HG03196 (cell line): ENCODE measurements around the gene USP44.
"Not testable (repeated sequence)": the region's sequence is repeated elsewhere in the genome, so short reads cannot be mapped to it uniquely, and the experiment has no call there.

Experiments used
- ATAC-seq: cut with Tn5 transposase; IDR thresholded peaks from one replicate; pipeline ENCODE4 v1.9.1; 2021; ENCODE audit not compliant: unreplicated experiment

USP44 gene

GRCh38 chr12:95511977-95512376 is 39.3 kb downstream of the USP44 start:
- ATAC-seq: no peak

DNA sequence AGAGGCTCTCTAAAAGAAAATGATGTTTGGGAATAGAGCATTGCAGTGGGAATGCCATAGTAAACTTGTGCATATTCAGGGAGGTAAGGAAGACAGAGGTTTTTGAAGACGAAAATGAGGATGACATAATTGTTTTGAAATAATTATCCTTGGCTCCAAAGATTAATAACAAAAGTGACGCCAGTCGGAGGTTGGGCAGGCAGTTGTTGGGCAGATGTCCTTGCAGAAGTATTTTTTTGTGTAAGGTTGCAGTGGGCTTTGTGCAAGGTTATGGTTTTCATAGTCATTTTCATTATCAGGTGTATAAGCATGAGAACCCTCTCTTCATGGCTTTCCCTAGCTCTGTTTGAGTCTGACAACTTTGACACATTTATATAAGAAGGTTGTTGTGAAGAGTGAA is 42.0 kb downstream of the USP44 start:
- ATAC-seq: no peak

- ATAC-seq: no peak
Measured at GRCh38 chr12:95506707-95507523, 44.4 kb downstream of the USP44 start.

DNA sequence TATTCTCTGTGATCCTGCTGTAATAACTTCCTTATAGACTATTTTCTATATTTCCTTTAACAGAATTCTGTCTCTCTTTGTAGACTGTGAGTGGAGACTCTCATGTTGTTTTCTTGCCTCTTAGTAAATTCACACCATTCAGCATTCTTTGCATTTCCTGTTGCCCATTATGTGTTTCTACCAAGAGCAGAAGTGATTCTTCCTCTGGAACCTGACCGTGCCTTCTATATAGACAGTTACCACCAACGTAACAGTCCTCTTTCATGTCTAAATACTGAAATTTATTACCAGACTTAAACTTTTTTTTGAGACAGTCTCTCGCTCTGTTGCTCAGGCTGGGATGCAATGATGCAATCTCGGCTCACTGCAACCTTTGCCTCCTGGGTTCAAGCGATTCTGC is 46.2 kb downstream of the USP44 start:
- no peak for ATAC-seq

GRCh38 chr12:95504140-95504539 is 47.1 kb downstream of the USP44 start:
- no peak for ATAC-seq

- no peak for ATAC-seq
Measured at GRCh38 chr12:95499772-95500171, 51.5 kb downstream of the USP44 start.

GRCh38 chr12:95498968-95499367 is 52.3 kb downstream of the USP44 start:
- no peak for ATAC-seq

DNA sequence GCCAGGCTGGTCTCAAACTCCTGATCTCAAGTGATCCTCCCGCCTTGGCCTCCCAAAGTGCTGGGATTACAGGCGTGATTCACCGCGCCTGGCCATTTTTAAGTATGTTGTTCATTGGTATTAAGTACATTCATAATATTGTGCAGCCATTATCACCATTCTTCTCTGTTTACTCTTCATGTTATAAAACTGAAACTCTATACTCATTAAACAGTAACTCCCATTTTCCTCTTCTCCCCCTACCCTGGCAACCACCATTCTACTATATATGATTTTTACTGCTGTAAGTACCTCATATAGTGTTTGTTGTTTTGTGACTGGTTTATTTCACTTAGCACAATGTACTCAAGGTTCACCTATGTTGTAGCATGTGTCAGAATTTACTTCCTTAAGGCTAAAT is 54.2 kb downstream of the USP44 start:
- ATAC-seq: no peak

GRCh38 chr12:95495433-95495832 is 55.8 kb downstream of the USP44 start:
- no peak for ATAC-seq

- no peak for ATAC-seq
Measured at GRCh38 chr12:95494888-95495287, 56.4 kb downstream of the USP44 start.

DNA sequence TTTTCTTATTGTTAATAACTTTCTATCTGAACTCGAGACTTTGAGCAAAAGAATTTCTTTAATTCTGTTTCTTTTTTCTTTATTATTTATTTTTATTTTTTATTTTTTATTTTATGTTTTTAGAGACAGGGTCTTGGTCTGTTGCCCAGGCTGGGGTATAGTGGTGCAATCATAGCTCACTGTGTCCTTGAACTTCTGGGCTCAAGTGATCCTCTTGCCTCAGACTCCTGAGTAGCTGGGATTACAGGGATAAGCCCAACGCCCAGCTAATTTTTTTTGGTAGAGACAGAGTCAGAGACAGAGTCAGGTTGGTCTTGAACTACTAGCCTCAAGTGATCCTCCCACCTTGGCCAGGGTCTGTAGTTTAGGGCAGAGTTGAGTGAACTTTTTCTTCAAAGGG is 58.8 kb downstream of the USP44 start:
- ATAC-seq: no peak

DNA sequence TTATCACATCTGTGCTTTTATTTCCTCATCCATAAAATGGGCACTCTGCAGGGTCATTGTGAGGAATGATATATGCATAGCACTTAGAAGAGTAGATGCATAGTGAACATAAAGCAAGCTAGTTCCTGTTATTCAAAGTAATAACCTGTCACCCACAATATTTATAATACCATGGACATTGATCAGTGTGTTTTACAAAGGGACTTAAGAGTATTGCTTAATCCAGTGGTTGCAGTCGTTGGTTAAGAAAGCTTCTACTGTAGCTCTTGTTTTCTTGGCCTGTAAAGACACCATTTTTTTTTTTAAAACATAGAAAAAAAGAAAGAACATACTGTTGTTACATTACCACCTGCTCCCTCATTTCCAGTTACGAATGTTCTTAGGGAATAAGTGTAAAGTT is 64.3 kb downstream of the USP44 start:
- ATAC-seq: no peak

- ATAC-seq: no peak
Measured at GRCh38 chr12:95484524-95484923, 66.8 kb downstream of the USP44 start.

GRCh38 chr12:95482564-95482963 is 68.7 kb downstream of the USP44 start:
- not testable (repeated sequence) for ATAC-seq

GRCh38 chr12:95481888-95482287 is 69.4 kb downstream of the USP44 start:
- ATAC-seq: no peak

- ATAC-seq: no peak
Measured at GRCh38 chr12:95481072-95481471, 70.2 kb downstream of the USP44 start.

DNA sequence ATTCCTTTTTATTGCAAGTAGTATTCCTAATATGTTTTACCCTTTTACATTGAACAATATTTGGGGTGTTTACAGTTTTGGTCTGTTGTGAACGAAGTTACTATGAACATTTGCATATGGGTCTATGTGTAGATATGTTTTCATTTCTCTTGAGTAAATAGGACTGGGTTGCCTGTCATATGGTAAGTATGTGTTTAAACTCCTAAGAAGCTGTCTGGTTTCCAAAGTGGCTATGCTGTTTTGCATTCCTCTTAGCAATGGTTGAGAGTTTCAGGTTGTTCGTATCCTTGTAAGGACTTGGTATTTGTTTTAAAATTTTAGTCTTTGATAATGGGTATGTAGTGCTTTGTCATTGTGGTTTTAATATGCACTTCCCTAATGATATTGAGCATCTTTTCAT is 71.0 kb downstream of the USP44 start:
- no peak for ATAC-seq

DNA sequence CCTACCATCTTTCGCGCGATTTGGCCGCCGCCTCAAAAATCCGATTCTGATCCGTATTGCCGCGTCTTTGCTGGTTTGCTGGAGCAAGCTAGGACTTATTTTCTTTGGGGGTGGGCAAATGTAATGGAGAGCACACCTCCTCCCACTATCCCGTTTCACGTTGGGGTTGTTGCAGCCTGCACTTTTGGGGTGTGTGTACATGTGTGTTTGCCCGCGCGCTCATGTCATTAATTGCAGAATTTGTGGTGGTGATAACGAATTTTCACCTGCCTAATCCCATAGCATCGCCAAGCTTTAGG is 76.7 kb downstream of the USP44 start:
- ATAC-seq: no peak

- peak; percentile 98 for ATAC-seq
Measured at GRCh38 chr12:95473884-95474659, 77.2 kb downstream of the USP44 start, which contains the start of gene METAP2. METAP2 (plus strand) TSS chr12:95474152; CDS start chr12:95474180, 28 bp downstream.

DNA sequence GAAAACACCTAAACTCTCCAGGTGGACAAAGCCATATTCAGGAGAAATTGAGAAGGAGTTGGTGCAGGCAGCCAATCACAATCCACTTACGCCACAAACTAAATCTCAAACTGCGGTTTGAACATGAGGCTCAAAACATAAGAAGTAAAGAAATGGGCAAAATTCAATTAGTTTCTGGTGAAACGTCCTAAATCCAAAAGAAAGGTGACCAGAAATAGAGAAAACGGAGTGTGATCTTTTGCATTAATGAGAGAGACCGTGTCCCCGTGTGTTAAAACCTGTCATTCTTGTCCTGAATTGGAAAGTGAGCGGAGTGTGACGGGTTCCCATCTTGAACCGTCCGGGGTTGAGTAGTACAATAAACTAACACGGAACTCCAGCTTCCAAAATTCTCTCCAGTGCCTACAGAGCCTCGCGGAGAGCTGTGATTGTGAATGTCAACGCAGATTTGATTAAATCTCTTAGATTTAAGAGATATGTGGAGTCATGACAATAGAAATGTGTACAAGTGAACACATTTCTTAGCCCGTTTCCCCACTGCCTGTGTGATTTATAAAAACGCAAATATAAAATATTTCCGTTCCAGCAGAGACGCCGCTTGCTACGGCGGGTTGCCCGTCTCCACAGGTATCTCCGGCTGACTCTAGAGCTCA is 77.9 kb downstream of the USP44 start:
- ATAC-seq: peak; percentile 36

DNA sequence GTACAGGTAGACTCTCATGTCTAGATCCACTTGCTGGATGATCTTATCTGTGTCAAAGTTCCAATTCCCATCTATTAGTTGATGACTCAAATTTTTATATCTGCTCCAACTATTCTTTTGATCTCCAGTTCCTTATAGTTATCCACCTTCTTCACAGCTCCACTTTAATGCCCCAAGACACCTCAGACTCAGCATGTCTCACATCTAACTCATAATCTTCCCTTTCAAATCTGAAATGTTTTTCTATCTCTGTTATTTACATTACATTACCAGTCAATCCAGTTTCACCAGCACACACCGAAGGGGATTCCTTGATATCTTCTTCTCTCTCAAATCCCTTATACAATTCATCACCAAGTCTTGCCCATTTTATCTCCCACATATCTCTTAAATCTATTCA is 81.0 kb downstream of the USP44 start:
- no peak for ATAC-seq
